Activated CD8-positive, alpha-beta T cell treated with anti-CD3 and anti-CD28 coated beads, Interleukin-2, amount 10 ng/mL, durations not matched to agents 7 days and 5 days (primary cell): ENCODE measurements around the gene KCTD11. TPM values are rescaled to one million over a fixed set of nuclear protein-coding genes. Genes with fewer than 3 reads are reported as not detected.

Experiments
- ATAC-seq: fragments of 150-1000 bp; cut with Tn5 transposase; one replicate; pipeline ENCODE4 v1.10.0; 2021; ENCODE audit warnings: moderate library complexity
- CTCF ChIA-PET: fragments of 350-600 bp; sonication (Branson Sonifier 250); formaldehyde crosslinking; loops from one replicate; lab custom pipeline; 2021; ENCODE audit warnings: antibody characterized with exemption; lab: Charles Lee
- POLR2A ChIA-PET: fragments of 350-600 bp; sonication (Branson Sonifier 250); formaldehyde crosslinking; loops from one replicate; lab custom pipeline; 2021; ENCODE audit warnings: antibody characterized with exemption; lab: Charles Lee
- DNase-seq: peaks from one replicate; pipeline ENCODE4 v3.0.0-alpha.2; 2020
- H3K27ac Mint-ChIP-seq: one replicate; pipeline ENCODE4 v1.8.0; 2021; ENCODE audit warnings: mild to moderate bottlenecking, mixed read lengths
- H3K27me3 Mint-ChIP-seq: one replicate; pipeline ENCODE4 v1.8.0; 2021; ENCODE audit warnings: low read depth, mixed read lengths
- H3K36me3 Mint-ChIP-seq: one replicate; pipeline ENCODE4 v1.8.0; 2021; ENCODE audit warnings: low read depth, mixed read lengths
- H3K4me1 Mint-ChIP-seq: one replicate; pipeline ENCODE4 v1.8.0; 2021; ENCODE audit warnings: low read depth, mixed read lengths
- H3K4me3 Mint-ChIP-seq: one replicate; pipeline ENCODE4 v1.8.0; 2021; ENCODE audit warnings: mild to moderate bottlenecking, mixed read lengths
- H3K9me3 Mint-ChIP-seq: one replicate; pipeline ENCODE4 v1.8.0; 2022; ENCODE audit warnings: mixed read lengths; ENCODE audit not compliant: insufficient read depth
- total RNA-seq, 2 experiments: library from RNA; stranded (reverse); gene quantifications; one replicate each; pipeline ENCODE4 v1.2.3, GENCODE V29; 2021

The KCTD11 gene
- total RNA-seq, 2 experiments from 2014 or later = 11.4 to 11.8 TPM

DNA sequence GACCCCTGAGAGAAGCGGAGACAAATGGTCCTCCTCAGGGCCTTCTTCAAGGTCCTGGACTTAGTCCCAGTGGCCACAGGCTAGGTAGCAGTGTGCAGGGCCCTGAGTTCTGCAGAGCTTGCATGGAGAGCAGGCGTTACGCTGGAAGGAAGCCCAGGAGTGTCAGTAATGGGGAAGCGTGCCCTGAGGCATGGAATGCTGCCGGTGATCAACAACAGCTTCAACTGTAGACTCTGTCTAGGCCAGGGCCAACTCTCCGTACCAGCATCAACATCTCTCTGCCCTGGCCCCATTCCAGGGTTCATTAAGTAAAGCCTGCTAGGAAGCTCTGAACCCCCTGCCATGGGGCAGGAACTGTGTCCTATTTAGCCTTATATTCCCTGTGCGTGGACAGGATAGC lies 28.4 kb downstream of the KCTD11 start:
- H3K27ac Mint-ChIP-seq = no peak overlapping the region
- CTCF ChIA-PET = no interaction called here
- POLR2A ChIA-PET = no interaction called here
- DNase-seq (no peak), ATAC-seq (no peak)
- H3K4me1 Mint-ChIP-seq = peaks cover 8% of the 10 kb centered on the region
- H3K27me3 Mint-ChIP-seq = peaks cover 39% of the 10 kb centered on the region
- H3K4me3 Mint-ChIP-seq = no peak overlapping the region
- no peaks in the 10 kb centered on the region for H3K36me3 Mint-ChIP-seq
- no peaks in the 10 kb centered on the region for H3K9me3 Mint-ChIP-seq

DNA sequence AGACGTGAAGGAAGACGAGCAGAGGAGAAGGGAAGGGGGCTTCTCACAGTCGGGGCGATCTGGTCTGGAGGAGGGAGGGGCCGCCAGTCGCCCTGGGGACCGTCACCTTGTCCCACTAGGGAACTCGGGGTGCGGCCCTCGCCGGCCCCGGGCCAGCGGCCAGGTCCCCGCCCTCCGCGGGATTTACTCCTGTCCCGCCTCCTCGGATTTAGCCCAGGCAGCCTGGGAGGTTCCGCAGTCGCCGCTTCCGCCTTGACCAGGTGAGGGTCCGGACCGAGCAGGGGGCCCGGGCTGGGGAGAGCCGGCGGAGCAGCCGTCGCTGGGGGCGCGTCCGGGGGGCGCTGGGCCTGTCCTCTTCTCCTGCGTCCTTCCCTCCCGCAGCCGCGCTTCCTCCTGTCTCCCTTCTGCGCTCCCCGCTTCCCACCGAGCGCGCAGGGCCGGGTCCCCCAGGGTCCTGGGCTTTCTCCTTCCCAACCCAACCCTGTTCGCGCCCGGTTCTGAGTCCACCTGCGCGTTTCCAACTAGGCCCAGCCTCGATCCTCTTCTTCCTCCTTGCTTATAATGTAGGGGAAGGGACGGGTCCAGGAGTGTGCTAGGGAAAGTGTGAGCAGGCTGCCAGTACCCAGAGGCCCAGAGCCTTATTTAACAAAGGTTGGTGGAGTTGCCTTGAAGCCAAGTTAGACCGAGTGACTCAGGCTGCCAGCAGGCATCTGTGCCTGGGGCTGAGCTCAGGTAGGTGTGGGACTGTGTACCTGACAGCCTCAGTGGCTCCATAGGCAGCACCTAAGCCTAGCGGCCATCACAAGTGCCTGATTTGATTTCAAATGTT lies 29.1 kb downstream of the KCTD11 start, which contains the start of gene TNK1:
TSS of gene TNK1 (plus strand) at position 235 of the 829 bp plus-strand sequence. CDS start 1,838 bp downstream, outside the sequence.
- H3K27ac Mint-ChIP-seq = no peak within 1 kb of the TSS
- CTCF ChIA-PET = interaction anchor here (1.8 kb wide), 1 partner anchor 179 kb away, joined by 6 read pairs; no protein-coding TSS in a partner anchor
- no peaks in the 10 kb centered on the region for H3K9me3 Mint-ChIP-seq
- peaks cover 39% of the 10 kb centered on the region for H3K27me3 Mint-ChIP-seq
- ATAC-seq (no peak), DNase-seq (no peak)
- POLR2A ChIA-PET = no interaction called here
- peaks cover 8% of the 10 kb centered on the region for H3K4me1 Mint-ChIP-seq
- H3K4me3 Mint-ChIP-seq = no peak within 1 kb of the TSS
- no peaks in the 10 kb centered on the region for H3K36me3 Mint-ChIP-seq

DNA sequence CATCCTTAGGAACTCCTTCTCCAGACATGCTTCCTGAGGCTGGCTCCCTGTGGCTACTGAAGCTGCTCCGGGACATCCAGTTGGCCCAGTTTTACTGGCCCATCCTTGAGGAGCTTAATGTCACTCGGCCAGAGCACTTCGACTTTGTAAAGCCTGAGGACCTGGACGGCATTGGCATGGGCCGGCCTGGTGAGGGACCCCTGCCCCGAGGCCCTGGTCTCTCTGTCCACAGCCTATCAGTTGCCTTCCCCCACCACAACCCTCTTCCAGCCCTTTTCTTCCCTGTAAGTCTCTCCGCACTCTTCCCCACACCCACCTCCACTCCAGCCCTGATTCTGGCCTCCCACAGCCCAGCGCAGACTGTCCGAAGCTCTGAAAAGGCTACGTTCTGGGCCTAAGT lies 30.9 kb downstream of the KCTD11 start:
- ATAC-seq (no peak), DNase-seq (no peak)
- peaks cover 8% of the 10 kb centered on the region for H3K4me1 Mint-ChIP-seq
- H3K36me3 Mint-ChIP-seq = no peaks in the 10 kb centered on the region
- H3K9me3 Mint-ChIP-seq = no peaks in the 10 kb centered on the region
- no peak overlapping the region for H3K27ac Mint-ChIP-seq
- POLR2A ChIA-PET = no interaction called here
- H3K4me3 Mint-ChIP-seq = peak overlapping the region; percentile 27
- CTCF ChIA-PET = interaction anchor here (1.1 to 1.8 kb wide), 4 partner anchors 29 to 177 kb away, joined by 3 to 6 read pairs (median 4); no protein-coding TSS in a partner anchor
- peaks cover 33% of the 10 kb centered on the region for H3K27me3 Mint-ChIP-seq

DNA sequence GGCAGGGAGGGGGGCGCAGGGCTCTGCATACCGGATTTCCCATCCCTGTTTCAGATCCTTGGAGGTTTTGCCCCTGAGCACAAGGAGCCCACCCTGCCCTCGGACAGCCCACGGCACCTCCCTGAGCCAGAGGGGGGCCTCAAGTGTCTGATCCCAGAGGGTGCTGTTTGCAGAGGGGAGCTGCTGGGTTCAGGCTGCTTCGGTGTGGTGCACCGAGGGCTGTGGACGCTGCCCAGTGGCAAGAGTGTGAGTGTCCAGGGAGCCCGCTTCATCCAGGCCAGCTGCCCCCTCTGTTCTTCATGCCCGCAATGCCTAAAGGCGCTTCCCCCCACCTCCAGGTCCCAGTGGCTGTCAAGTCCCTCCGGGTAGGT lies 31.4 kb downstream of the KCTD11 start:
- Mint-ChIP-seq H3K4me3 (no peak overlapping the region), H3K36me3 (no peaks in the 10 kb centered on the region), H3K9me3 (no peaks in the 10 kb centered on the region), H3K4me1 (peaks cover 8% of the 10 kb centered on the region), H3K27me3 (peaks cover 33% of the 10 kb centered on the region), H3K27ac (no peak overlapping the region)
- ChIA-PET POLR2A (interaction anchor here (1.0 to 1.5 kb wide), 3 partner anchors 23 to 101 kb away, joined by 3 to 5 read pairs (median 4); partner anchors contain the start of genes FGF11 and POLR2A), CTCF (interaction anchor here (1.3 to 1.9 kb wide), 4 partner anchors 30 to 177 kb away, joined by 3 to 6 read pairs (median 5); no protein-coding TSS in a partner anchor)
- ATAC-seq = no peak
- no peak for DNase-seq

DNA sequence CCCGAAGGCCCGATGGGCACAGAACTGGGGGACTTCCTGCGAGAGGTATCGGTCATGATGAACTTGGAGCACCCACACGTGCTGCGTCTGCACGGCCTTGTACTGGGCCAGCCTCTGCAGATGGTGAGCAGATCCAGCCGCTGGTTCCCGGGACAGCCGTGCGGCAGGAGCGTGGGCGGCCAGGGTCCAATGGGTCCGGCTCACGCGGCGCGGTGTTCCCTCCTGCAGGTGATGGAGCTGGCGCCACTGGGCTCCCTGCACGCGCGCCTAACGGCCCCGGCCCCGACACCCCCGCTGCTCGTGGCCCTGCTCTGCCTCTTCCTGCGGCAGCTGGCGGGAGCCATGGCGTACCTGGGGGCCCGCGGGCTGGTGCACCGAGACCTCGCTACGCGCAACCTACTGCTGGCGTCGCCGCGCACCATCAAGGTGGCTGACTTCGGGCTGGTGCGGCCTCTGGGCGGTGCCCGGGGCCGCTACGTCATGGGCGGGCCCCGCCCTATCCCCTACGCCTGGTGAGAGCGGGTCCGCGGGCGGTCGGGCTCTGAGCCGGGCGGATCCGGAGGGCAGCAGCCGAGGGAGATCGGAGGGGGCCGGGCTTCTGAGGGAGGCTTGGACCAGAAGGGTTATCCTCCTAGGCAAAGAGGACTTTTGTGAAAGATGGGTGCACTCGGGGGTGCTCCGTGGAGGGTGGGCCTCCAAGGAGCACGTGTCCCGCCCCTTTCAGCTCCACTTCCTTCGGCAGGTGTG lies 32.0 kb downstream of the KCTD11 start:
- peak; percentile 82 for DNase-seq
- peaks cover 8% of the 10 kb centered on the region for H3K4me1 Mint-ChIP-seq
- ATAC-seq = peak; percentile 98
- H3K9me3 Mint-ChIP-seq = no peaks in the 10 kb centered on the region
- H3K4me3 Mint-ChIP-seq = peak overlapping the region; percentile 75
- ChIA-PET CTCF (interaction anchor here (0.8 to 1.9 kb wide), 6 partner anchors 27 to 177 kb away, joined by 3 to 6 read pairs (median 4); no protein-coding TSS in a partner anchor), POLR2A (interaction anchor here (0.6 to 1.5 kb wide), 6 partner anchors 20 to 134 kb away, joined by 3 to 5 read pairs (median 4); partner anchors contain the start of genes FGF11, POLR2A and TMEM256)
- H3K27ac Mint-ChIP-seq = peak overlapping the region; percentile 87
- peaks cover under 1% of the 10 kb centered on the region for H3K36me3 Mint-ChIP-seq
- peaks cover 33% of the 10 kb centered on the region for H3K27me3 Mint-ChIP-seq

DNA sequence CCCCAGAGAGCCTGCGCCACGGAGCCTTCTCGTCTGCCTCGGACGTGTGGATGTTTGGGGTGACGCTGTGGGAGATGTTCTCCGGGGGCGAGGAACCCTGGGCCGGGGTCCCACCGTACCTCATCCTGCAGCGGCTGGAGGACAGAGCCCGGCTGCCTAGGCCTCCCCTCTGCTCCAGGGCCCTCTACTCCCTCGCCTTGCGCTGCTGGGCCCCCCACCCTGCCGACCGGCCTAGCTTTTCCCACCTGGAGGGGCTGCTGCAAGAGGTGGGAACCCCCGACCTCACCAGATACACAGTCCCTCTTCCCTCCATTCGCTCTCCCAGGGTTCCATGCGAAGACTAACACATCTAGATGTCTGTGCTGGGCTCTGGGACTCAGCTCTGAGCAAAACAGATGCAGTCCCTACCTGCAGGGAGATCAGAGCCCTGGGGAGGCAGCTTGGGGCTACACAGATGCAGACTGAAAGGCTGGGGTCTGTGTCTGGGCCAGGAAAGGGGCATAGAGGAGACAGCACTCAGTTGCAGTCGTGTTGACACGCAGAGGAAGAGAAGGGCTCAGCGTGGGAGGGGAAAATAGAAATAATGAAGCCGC lies 32.6 kb downstream of the KCTD11 start:
- ChIA-PET CTCF (interaction anchor here (0.8 to 2.0 kb wide), 6 partner anchors 28 to 176 kb away, joined by 3 to 7 read pairs (median 4); no protein-coding TSS in a partner anchor), POLR2A (interaction anchor here (0.7 to 1.5 kb wide), 5 partner anchors 19 to 135 kb away, joined by 3 to 5 read pairs (median 4); partner anchors contain the start of genes FGF11, POLR2A and TMEM256)
- peaks cover 10% of the 10 kb centered on the region for H3K4me1 Mint-ChIP-seq
- DNase-seq (no peak), ATAC-seq (no peak)
- peaks cover 7% of the 10 kb centered on the region for H3K36me3 Mint-ChIP-seq
- H3K27ac Mint-ChIP-seq = peak overlapping the region; percentile 87
- H3K4me3 Mint-ChIP-seq = peak overlapping the region; percentile 75
- no peaks in the 10 kb centered on the region for H3K9me3 Mint-ChIP-seq
- H3K27me3 Mint-ChIP-seq = peaks cover 27% of the 10 kb centered on the region

DNA sequence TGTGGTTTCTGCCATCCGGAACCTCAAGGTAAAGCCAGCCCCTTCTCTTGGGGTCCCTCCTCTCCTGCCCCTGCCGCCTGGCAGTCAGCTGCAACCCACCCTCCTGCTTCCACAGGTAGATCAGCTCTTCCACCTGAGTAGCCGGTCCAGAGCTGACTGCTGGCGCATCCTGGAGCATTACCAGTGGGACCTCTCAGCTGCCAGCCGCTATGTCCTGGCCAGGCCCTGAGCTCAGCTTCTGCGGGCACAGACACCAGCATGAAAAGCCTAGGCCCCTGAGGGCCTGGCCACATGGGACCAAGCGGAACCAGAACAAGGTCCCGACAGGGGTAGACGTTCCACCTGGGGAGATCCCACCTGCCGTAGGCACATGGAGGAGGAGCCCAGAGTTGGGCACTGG lies 36.9 kb downstream of the KCTD11 start:
- H3K9me3 Mint-ChIP-seq = no peaks in the 10 kb centered on the region
- no peak overlapping the region for H3K4me3 Mint-ChIP-seq
- ChIA-PET CTCF (no interaction called here), POLR2A (interaction anchor here (1.1 kb wide), 1 partner anchor 11 kb away, joined by 3 read pairs; no protein-coding TSS in a partner anchor)
- H3K27me3 Mint-ChIP-seq = no peaks in the 10 kb centered on the region
- DNase-seq = no peak
- H3K36me3 Mint-ChIP-seq = peaks cover 33% of the 10 kb centered on the region
- no peak for ATAC-seq
- peaks cover 25% of the 10 kb centered on the region for H3K4me1 Mint-ChIP-seq
- H3K27ac Mint-ChIP-seq = no peak overlapping the region

DNA sequence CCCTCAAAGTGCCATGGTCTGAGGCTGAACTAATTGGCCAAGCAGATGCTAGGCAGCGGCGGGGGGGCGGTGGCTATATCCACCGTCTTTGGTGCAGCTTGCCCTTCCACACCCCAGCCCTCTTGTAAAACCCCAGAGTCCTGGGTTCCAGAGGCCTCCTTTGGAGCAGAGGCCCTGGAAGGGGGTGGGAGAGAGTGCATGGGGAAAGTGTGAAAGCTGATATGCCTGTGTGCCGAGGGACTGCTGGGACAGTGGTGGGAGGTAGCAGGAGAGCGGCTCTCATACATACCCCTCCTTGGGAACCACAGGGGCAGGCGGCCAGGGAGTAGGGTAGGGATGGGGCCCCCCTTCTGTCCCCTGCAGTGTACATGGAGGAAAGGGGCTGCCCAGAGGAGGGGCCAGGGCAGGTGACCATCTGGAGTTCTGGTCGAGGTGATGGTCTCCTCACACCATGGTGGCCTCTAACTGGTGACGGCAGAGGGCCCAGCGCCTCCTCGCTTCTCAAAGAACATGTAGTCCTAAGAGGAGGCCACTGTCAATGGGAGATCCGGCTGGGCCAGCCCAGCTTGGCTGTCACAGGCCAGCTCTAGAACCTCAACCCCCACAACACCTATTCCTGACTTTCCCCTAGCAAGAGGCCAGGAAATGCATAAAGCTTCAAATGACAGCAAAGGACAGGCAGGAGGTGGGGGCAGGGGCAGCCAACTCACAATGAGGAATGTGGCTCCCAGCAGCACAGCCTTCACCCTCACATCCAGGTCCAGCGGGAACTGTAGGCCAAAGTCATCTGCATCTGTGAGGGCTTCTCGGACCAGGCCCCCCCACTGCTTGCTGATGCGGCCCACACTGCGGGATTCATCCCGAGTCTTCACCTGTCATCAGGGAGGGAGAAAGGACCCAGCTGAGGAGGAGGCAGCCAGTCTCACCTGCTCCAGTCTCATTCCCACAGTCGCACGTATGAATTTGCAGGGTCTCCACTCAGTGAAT lies 38.3 kb downstream of the KCTD11 start:
- Mint-ChIP-seq H3K4me1 (peaks cover 26% of the 10 kb centered on the region), H3K27me3 (no peaks in the 10 kb centered on the region), H3K27ac (no peak overlapping the region), H3K4me3 (no peak overlapping the region), H3K9me3 (no peaks in the 10 kb centered on the region), H3K36me3 (peaks cover 33% of the 10 kb centered on the region)
- ChIA-PET POLR2A (no interaction called here), CTCF (interaction anchor here (1.4 kb wide), 1 partner anchor 297 kb away, joined by 3 read pairs; the partner anchor contains the start of gene TP53)
- ATAC-seq (no peak), DNase-seq (no peak)

DNA sequence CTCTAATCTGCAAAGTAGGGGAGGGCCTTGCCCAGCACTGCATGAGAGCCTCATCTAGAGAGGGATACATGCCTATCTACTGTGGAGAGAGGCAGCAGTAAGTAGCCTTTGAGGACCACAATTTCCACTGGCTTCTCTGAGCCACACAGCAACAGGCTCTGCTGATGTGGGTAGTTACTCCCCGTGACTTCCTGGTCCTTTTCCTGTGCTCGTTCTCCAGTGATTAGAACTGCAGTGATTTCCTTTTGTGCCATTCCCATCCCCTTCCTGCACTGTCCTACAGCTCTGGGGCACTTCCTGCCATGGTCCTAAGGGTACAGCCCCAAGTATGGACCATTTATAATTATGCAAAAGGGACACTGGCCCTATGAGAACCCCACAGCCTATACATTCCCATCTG lies 39.3 kb downstream of the KCTD11 start:
- ChIA-PET POLR2A (no interaction called here), CTCF (no interaction called here)
- Mint-ChIP-seq H3K27ac (no peak overlapping the region), H3K9me3 (no peaks in the 10 kb centered on the region), H3K4me1 (peaks cover 26% of the 10 kb centered on the region), H3K4me3 (no peak overlapping the region), H3K27me3 (no peaks in the 10 kb centered on the region), H3K36me3 (peaks cover 33% of the 10 kb centered on the region)
- ATAC-seq (no peak), DNase-seq (no peak)
